Sigmoid colon (tissue), 7 donors: ENCODE results near the gene INSM2. TPM values are rescaled to one million over a fixed set of nuclear protein-coding genes. Genes with fewer than 3 reads are reported as not detected.

Experiments used
- DNase-seq: peaks from one replicate; pipeline ENCODE4 v3.0.0-alpha.2; 2019
- H3K27ac ChIP-seq, 4 donors: fragments of 200-600 bp; sonication (generic); one replicate each; pipeline ENCODE4 v1.5.1; 2016 to 2019; ENCODE audit warnings: mild to moderate bottlenecking in 1 of 4
- H3K27me3 ChIP-seq, 3 donors: fragments of 200-600 bp; sonication (generic); one replicate each; pipeline ENCODE4 v1.5.1; 2019; ENCODE audit warnings: mild to moderate bottlenecking in 1 of 3
- H3K36me3 ChIP-seq, 4 donors: fragments of 200-600 bp; sonication (generic); one replicate each; pipeline ENCODE4 v1.5.1; 2016 to 2019
- H3K4me1 ChIP-seq, 4 donors: fragments of 200-600 bp; sonication (generic); one replicate each; pipeline ENCODE4 v1.5.1; 2017 to 2019
- H3K4me3 ChIP-seq, 4 donors: fragments of 200-600 bp; sonication (generic); one replicate each; pipeline ENCODE4 v1.5.1; 2017 to 2019; ENCODE audit warnings: mild to moderate bottlenecking in 2 of 4, moderate library complexity in 1 of 4
- H3K9me3 ChIP-seq, 4 donors: fragments of 200-600 bp in 3 of 4; sonication (generic) in 3 of 4; one replicate each; pipeline versions ENCODE4 v1.5.1 to v1.6.1; 2013 to 2019
- EP300 ChIP-seq, 4 donors: sonication (generic); formaldehyde crosslinking; IDR thresholded peaks; one replicate each; pipeline ENCODE4 v1.6.1; 2017; ENCODE audit warnings: antibody characterized with exemption in 4 of 4
- POLR2A ChIP-seq, 2 donors: fragments of 450-650 bp; IDR thresholded peaks; one replicate each; pipeline ENCODE4 v1.6.1; 2016; ENCODE audit warnings: antibody characterized with exemption in 2 of 2, mild to moderate bottlenecking in 2 of 2, moderate library complexity in 2 of 2
- POLR2AphosphoS5 ChIP-seq, 4 donors: sonication (generic); formaldehyde crosslinking; IDR thresholded peaks; one replicate each; pipeline ENCODE4 v1.6.1; 2017; ENCODE audit warnings: antibody characterized with exemption in 4 of 4
- WGBS, 2 donors: extraction: QIAGEN DNeasy Blood & Tissue Kit; methylation state at CpG; one replicate each; pipeline ENCODE4 v1.1.7; 2013; 5-methylcytosine and 5-hydroxymethylcytosine counted together
- intact Hi-C: fragments of 100-400 bp; cut with DNase I; formaldehyde crosslinking; loops from one replicate; pipeline ENCODE4 v1.15.1; 2023
- polyA plus RNA-seq, 3 donors: library from polyadenylated mRNA; stranded (reverse); fragments of 200-250 nt; gene quantifications; one replicate each; pipeline ENCODE4 v1.2.3, GENCODE V29; 2013
- total RNA-seq, 4 donors: library from RNA; depleted of rRNA; stranded (reverse); fragments of >200 nt; gene quantifications; one replicate each; pipeline ENCODE4 v1.1.0, GENCODE V29; 2016
- TF ChIP-seq, protein P1 (sequence below), 4 experiments: fragments of 450-650 bp in 3 of 4; fragments of 200-600 bp in 1 of 4; IDR thresholded peaks; one replicate each; pipeline ENCODE4 v1.5.1; 2016 to 2019; ENCODE audit warnings: antibody characterized with exemption in 4 of 4, mild to moderate bottlenecking in 3 of 4, moderate library complexity in 2 of 4
- donor health status: healthy with polysubstance abuse.
- donor health status: Bipolar disorder and iron deficiency.
- donor health status: healthy.

The INSM2 gene
- total and polyA plus RNA-seq, 7 donors = 0.03 TPM; not detected in 6

DNA sequence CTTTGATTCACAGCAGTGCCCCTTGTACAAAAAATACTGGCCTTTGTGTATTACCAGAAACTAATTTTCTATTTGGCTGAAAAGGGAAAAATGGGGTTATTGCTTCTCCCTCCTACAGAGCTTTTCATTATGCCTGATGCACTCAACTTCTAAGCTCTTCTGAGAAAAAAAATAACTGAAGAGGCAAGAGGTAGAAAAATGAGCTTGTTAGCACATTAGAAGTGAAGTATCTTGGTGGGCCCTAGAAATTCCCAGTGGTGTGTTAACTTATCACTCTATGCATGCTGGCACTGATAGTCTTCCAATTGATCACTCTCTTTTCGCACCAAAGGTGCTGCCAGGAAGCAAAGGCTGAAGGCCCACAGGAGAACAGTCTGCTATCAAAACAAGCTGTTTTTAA lies 17.1 kb downstream of the INSM2 start:
- TF ChIP-seq POLR2AphosphoS5 (IDR thresholded peaks at IDR 0.05) (no peak), EP300 (IDR thresholded peaks at IDR 0.05) (no peak), POLR2A (IDR thresholded peaks at IDR 0.05) (no peak)
- TF ChIP-seq, protein P1, sequence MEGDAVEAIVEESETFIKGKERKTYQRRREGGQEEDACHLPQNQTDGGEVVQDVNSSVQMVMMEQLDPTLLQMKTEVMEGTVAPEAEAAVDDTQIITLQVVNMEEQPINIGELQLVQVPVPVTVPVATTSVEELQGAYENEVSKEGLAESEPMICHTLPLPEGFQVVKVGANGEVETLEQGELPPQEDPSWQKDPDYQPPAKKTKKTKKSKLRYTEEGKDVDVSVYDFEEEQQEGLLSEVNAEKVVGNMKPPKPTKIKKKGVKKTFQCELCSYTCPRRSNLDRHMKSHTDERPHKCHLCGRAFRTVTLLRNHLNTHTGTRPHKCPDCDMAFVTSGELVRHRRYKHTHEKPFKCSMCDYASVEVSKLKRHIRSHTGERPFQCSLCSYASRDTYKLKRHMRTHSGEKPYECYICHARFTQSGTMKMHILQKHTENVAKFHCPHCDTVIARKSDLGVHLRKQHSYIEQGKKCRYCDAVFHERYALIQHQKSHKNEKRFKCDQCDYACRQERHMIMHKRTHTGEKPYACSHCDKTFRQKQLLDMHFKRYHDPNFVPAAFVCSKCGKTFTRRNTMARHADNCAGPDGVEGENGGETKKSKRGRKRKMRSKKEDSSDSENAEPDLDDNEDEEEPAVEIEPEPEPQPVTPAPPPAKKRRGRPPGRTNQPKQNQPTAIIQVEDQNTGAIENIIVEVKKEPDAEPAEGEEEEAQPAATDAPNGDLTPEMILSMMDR (IDR thresholded peaks at IDR 0.05) = no peak
- H3K4me1 ChIP-seq = no peaks in the 10 kb centered on the region
- intact Hi-C loops = no loop called here
- no peak overlapping the region for H3K27ac ChIP-seq
- peaks cover 0 to 12% (median 0%) of the 10 kb centered on the region in 4 donors for H3K36me3 ChIP-seq
- no peak overlapping the region for H3K4me3 ChIP-seq
- H3K27me3 ChIP-seq = no peaks in the 10 kb centered on the region
- H3K9me3 ChIP-seq = no peaks in the 10 kb centered on the region
- no peak for DNase-seq
- WGBS, 2 donors = 97 to 100% methylated on average over 1 of the region's 1 CpG

DNA sequence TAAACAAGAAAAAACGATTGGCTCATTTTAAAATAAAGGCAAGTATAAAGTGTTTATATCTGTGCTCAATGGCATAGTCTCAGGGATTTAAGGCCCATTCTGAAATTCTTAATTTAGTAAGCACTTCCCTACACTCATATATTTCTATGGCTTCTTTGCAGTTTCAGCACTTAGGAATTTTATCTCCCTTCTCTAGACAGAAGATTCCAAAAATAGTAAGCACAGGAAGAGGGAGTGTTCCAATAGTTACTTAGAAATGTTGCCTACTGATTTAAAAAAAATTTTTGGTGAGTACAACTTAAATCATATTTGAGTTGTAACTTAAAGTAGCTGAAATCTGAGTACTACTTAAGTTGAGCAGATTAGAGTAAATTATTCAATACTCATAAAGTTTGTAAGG lies 19.8 kb downstream of the INSM2 start:
- Histone ChIP-seq H3K4me1 (no peaks in the 10 kb centered on the region), H3K27me3 (no peaks in the 10 kb centered on the region), H3K9me3 (no peaks in the 10 kb centered on the region), H3K4me3 (no peak overlapping the region), H3K36me3 (peaks cover 0 to 4% (median 0%) of the 10 kb centered on the region in 4 donors), H3K27ac (no peak overlapping the region)
- no peak for DNase-seq
- TF ChIP-seq POLR2AphosphoS5 (IDR thresholded peaks at IDR 0.05) = no peak
- intact Hi-C loops = no loop called here
- 68 to 72% methylated on average over 1 of the region's 1 CpG for WGBS, 2 donors

DNA sequence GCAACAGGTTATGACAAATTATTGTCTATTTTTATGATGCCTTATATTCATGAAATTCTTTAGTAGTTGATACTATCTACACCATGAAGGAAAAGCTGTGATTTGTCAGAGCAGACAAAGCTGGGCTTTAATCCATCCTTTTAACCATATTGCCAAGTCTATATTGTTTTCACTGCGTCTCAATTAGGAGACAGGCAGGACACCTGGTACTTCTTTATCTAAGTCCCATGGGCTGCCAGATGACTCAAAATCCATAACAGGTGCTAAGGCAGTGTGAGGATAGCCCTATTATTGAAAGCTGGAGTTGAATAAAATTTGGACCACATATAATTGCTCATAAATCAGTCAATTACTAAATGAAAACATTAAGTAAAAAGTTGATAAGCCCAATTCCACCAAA lies 22.6 kb downstream of the INSM2 start:
- Histone ChIP-seq H3K4me1 (no peaks in the 10 kb centered on the region), H3K4me3 (no peak overlapping the region), H3K9me3 (no peaks in the 10 kb centered on the region), H3K36me3 (no peaks in the 10 kb centered on the region), H3K27ac (no peak overlapping the region), H3K27me3 (no peaks in the 10 kb centered on the region)
- no peak for DNase-seq
- no peak for TF ChIP-seq POLR2AphosphoS5 (IDR thresholded peaks at IDR 0.05)
- TF ChIP-seq, protein P1 (IDR thresholded peaks at IDR 0.05) = no peak
- TF ChIP-seq EP300 (IDR thresholded peaks at IDR 0.05) = no peak
- no peak for TF ChIP-seq POLR2A (IDR thresholded peaks at IDR 0.05)
- 88 to 89% methylated on average over 1 of the region's 1 CpG for WGBS, 2 donors
- intact Hi-C loops = no loop called here

DNA sequence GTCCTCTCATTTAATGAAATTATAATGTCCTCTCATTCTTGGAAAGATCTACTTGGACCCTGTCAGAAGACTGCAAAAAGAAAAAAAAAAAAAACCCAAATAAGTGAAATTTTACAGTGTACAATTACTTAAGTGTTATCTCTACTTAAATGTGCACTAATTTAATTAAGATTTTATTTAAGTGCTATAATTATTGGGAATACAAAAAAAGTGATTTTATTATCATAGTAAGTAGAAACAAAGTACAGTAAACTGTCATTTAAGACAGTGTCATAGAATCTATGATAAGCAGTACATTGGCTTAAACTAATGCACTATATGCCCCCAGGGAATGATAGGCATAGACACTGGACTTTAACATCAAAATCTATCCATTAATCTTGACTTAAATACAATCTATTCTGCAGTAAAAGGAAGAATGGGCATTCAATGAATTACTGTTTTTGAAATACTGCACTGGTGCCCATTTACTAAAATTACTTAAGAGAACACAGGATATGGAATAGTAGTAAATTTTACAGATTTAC lies 23.3 kb downstream of the INSM2 start:
- Histone ChIP-seq H3K4me1 (no peaks in the 10 kb centered on the region), H3K27me3 (no peaks in the 10 kb centered on the region), H3K36me3 (no peaks in the 10 kb centered on the region), H3K27ac (no peak overlapping the region), H3K9me3 (no peaks in the 10 kb centered on the region), H3K4me3 (no peak overlapping the region)
- intact Hi-C loops = no loop called here
- DNase-seq = no peak
- no peak for TF ChIP-seq EP300 (IDR thresholded peaks at IDR 0.05)
- TF ChIP-seq, protein P1 (IDR thresholded peaks at IDR 0.05) = no peak
- TF ChIP-seq POLR2AphosphoS5 (IDR thresholded peaks at IDR 0.05) = no peak
- TF ChIP-seq POLR2A (IDR thresholded peaks at IDR 0.05) = no peak

DNA sequence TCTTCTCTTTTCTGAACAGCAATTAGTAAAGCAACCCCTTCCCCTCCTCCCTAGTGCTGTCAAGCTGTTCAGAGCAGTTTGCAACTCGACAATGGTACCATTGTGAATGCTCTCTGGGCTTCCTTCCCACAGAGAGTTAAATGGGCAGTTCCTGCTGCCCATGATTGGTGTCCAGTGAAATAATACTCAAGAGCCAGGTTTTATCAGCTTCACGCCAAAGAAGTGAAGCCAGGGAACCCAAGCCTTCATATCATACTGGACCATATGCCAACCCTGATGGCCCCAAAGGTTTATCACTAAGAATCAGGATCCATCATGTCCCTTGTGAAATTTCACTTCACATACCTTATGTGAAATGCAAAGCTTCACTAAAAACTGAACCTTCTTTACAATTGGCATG lies 24.7 kb downstream of the INSM2 start:
- H3K27me3 ChIP-seq = no peaks in the 10 kb centered on the region
- TF ChIP-seq, protein P1 (IDR thresholded peaks at IDR 0.05) = no peak
- TF ChIP-seq EP300 (IDR thresholded peaks at IDR 0.05) = no peak
- DNase-seq = no peak
- intact Hi-C loops = no loop called here
- no peaks in the 10 kb centered on the region for H3K9me3 ChIP-seq
- H3K36me3 ChIP-seq = no peaks in the 10 kb centered on the region
- H3K27ac ChIP-seq = no peak overlapping the region
- H3K4me1 ChIP-seq = no peaks in the 10 kb centered on the region
- WGBS, 2 donors = 83 to 91% methylated on average over 2 of the region's 2 CpGs
- H3K4me3 ChIP-seq = no peak overlapping the region
